Stimulated activated CD8-positive, alpha-beta memory T cell treated with anti-CD3 and anti-CD28 coated beads, Interleukin-2, amount 100 ng/mL, for 48 hours (primary cell): ENCODE results near the gene ACSM5.

ENCODE experiments used
- DNase-seq, 2 donors: peaks; one replicate each; pipeline ENCODE4 v3.0.0-alpha.2; 2020; ENCODE audit warnings: low read depth in 2 of 2

ACSM5 gene

DNA sequence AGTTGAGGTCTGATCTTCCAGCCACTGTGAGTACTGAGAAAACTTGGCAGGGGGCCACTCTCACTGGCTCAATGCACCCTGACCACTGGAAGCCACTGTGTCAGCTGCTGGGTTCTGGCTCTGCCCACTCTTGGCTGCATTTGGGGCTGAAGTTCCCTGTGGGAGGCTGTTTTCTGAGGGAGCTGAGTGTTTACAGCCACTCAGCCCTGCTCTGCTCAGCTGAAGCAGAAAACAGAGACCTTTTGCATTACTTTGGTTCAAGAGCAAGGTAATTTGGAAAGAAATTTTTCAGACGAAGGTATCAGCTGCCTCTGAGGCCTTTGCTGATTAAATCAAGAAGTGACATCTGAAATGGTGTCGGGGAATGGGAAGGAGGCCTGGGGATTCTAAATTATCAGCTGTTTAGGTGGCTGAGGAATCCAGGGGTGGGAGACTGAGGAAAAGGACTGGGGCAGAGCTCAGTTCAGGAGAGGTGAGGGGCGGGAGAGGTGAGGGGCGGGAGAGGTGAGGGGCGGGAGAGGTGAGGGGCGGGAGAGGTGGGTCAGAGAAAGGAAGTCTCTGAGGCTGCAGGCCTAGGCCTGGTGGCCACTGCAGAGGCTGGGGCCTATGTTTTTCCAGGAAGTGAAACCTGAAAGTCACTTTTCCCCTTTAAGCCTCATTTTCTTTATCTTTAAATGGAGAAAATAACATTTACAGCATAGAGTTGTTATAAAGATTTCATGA is at the start of gene ACSM5:
TSS of gene ACSM5 (plus strand) at position 137 of the 723 bp plus-strand sequence. CDS start 1,951 bp downstream, outside the sequence.
- no peak for DNase-seq

GRCh38 chr16:20359997-20360396 is 49.3 kb upstream of the ACSM5 start:
- DNase-seq: no peak

DNA sequence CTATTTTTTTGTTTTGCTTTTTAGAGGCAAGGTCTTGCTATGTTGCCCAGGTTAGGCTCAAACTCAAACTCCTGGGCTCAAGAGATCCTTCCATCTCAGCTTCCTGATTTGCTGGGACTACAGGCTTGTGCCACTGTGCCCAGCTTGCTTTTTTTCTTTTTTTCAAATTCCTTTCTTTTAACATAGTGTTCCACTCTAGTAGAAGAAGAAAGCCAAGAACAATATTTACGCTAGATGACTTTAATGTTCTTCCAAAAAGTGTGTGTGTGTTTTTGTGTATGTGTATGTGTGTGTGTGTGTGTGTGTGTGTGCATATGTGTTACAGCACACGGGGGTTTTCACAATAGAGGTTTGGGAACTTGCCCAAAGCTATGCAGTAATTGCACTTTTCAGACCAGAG is 46.1 kb upstream of the ACSM5 start:
- DNase-seq: no peak

- no peak for DNase-seq
These were observed 45.3 kb upstream of the ACSM5 start for GRCh38 chr16:20364051-20364450.

DNA sequence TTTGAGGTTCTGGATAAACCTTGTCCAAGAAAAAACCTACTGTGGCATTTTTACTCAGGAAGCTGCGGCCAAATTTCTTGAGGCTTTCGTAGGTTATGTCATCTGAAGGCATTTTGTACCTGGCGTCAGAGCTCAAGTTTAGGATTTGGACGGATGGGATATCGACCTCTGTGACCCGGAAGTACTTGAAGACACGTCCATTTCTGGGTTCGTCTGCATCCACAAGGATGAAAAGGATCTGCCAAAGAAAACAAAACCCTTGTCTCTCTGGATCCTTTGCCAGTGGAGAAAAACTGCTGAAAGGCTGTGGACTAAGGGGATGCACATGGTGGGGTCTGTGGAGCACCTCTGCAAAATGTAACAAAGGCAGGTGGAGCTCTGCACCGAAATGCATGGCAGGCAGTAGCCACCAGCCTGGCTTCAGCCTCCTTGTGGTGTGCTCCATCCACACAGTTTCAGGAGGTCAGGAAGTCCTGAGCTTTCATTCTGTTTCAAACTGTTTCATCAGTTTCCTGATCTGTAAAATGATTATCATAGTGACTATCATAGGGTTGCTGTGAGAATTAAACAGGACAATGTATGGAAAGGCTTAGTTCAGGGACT is 39.8 kb upstream of the ACSM5 start:
- DNase-seq: no peak

DNA sequence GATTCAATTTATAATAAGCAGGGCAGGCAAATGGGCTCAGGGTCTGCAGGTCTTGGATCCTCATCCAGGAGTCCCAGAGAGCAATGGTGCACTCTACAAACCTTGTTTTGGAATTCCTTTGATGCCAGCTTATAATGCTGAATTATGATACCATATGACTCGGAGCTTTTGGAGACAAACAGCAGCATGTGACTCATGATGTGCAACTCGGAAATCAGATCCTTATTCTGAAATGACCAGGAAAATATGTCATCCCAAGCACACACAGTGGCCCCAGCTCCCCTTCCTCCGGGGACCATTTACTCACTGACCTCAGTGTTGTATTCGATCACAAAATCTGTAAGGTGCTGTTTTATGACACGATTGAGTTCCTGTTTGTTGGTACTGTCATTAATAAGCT is 36.6 kb upstream of the ACSM5 start:
- no peak for DNase-seq

- no peak for DNase-seq
These were observed 32.2 kb upstream of the ACSM5 start for GRCh38 chr16:20377181-20377580.

- no peak for DNase-seq
These were observed 28.6 kb upstream of the ACSM5 start for GRCh38 chr16:20380782-20381181.

DNA sequence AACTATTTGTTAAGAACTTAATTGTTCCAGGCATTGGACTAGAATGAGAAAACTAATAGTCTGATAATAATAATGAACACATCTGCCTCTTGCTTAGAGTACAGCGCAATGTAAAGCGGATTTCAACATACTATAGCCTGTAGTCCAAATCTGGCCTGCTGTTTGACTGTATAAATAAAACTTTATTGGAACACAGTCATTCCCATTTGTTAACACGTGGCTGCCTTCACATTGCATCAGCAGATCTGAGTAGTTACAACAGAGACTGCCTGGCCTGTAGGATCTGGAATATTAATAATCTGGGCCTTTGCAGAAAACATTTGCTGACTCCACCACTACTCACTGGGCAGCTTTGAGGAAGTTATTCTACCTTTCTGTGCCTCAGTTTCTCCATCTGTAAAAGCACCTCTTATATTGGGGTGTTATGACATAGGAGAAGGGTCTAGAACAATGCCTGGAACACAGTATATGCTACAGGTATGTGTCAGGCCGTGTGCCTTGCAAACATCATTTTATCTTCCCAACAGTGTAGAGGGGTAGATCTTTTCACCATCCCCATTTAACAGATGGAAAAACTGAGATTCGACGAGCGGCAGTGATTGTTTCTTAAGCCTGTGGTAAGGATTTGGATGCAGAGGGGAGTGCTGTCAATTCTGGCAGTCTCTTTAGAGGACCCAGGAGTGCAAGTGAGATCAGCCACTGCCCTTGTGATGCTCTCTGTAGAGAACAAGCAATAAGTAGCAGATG is 27.0 kb upstream of the ACSM5 start:
- DNase-seq: no peak

GRCh38 chr16:20383106-20384029 is 26.0 kb upstream of the ACSM5 start:
- peak; percentile 4 for DNase-seq

DNA sequence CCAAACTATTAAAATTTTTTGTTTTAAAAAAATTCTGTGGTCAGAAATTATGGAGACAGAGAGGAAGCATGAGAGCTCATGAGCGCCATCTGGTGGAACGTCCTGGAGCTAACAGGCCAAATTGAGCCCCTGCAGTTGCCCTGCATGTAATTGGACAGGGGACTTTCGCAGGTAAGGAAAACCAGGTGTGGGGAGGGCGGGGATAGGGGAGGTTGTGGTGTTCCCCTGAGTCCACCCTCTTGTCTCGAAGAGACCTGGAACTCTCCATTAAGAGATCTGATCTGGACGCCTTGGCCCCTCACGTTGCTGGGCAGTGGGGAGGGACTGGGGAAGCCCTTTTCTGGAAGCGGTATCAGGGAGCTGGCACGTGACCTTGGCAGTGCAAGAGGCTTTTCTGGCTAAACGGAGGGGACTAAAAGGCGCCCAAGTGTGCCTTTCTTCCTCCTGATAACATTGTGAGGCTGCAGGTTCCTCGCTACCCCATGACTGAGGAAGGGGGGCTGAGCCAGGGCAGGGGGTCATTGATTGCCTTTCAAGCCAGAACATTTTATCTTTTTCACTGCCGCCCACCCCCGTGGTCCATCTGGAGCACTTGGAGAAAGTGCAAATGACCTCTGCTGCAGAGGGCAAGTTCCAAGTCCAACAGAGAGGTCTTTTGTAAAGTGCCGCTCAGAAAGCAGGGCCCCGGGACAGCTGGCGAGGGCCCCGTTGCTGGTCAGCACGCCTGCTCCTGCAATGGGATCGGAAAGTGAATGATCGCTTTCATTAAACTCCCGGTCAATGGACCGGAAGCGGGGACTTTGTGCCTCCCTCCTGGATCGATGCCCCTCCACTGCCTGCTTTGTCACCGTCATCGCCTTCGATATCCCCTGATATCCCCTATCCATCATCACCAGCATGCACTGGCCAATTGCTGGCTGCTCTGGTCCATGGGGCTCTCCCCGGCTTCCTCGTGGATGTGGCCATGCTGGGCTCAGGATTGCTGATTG is 23.2 kb upstream of the ACSM5 start:
- DNase-seq: peak; percentile 36 to 55

- no peak for DNase-seq
These were observed 21.4 kb upstream of the ACSM5 start for GRCh38 chr16:20387978-20388377.

DNA sequence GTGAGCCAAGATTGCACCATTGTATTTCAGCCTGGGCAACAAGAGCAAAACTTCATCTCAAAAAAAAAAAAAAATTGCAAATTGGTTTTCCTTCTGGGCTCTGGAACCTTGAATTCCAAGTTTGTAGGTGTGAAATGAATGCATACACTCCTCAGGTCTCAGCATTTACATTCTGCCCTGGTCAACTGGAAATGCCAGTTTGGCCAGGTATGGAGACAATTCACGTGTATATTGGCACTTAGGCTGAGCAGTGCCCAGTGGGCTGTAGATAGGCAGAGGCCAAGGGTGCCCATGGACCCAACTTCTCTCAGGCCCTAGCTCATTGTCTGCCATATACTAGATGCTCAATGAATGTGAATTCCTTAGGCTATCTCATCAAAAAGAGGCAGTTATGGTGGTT is 20.5 kb upstream of the ACSM5 start:
- no peak for DNase-seq

DNA sequence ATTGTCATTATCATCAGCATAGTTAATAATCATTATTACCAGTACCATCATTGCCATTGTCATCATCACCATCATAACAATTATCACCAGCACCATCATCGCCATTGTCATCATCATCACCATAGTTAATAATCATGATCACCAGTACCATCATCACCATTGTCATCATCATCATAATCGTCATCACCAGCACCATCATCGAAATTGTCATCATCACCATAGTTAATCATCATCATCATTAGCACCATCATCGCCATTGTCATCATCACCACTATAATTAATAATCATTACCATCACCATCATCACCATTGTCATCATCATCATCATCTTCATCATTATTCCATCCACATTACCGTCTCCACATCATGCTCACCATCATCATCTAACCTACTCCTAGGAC is 18.3 kb upstream of the ACSM5 start:
- DNase-seq: no peak

GRCh38 chr16:20393801-20394577 is 15.3 kb upstream of the ACSM5 start:
- no peak for DNase-seq

DNA sequence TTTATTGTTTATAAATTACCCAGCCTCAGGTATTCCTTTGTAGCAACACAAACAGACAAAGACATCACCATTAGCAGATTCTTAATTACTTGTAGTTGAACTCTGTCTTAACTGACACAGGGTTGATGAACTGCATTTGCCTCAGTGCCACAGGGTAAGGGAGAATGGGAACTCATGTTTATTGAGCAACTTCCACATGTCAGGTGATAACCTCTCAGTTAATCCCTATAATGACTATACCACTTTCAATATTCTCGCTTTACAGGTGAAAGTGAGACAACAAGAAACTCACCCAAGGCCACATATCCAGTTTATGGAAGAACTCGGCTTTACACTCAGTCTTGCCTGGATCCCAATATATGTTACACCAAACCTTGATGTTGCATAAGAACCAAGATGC is 13.4 kb upstream of the ACSM5 start:
- no peak for DNase-seq

- DNase-seq: no peak
These were observed 12.4 kb upstream of the ACSM5 start for GRCh38 chr16:20396846-20397467.

GRCh38 chr16:20397468-20398074 is 11.8 kb upstream of the ACSM5 start:
- no peak for DNase-seq

DNA sequence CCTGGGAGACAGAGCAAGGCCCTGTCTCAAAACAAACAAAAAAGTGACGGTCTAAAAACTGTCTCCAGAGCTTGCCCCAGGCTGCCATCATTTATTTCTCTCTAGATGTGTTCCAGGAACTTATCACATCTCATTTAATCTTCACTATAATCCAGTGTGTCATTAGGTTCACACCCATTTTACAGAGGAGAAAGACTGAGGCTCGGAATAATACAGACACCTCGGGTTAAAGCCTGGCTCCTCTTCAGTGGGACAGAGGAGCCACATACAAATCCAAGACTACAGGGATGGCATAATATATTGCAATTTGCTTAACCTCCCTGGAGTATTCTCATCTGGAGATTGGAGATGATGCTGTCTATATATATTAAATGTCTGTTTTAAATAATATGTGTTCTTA is 10.7 kb upstream of the ACSM5 start:
- no peak for DNase-seq
